OCI-LY3 (cell line): ENCODE results near the gene ESRRA.

Experiments used
- H2AFZ ChIP-seq: fragments of 200-600, 300-600 bp; shearing (Covaris generic); 2 replicates; pipeline ENCODE4 v1.6.0; 2014; ENCODE audit warnings: antibody characterized with exemption, low read depth, low read length
- H3K27ac ChIP-seq: fragments of 200-600, 300-600 bp; sonication (generic); 2 replicates; pipeline ENCODE4 v1.5.1; 2014; ENCODE audit warnings: mild to moderate bottlenecking, low read length, moderate library complexity, mixed read lengths
- H3K27me3 ChIP-seq: fragments of 200-600, 300-600 bp; sonication (generic); 2 replicates; pipeline ENCODE4 v1.6.1; 2014; ENCODE audit warnings: low read depth, low read length, mixed read lengths
- H3K36me3 ChIP-seq: fragments of 200-600, 300-600 bp; sonication (generic); replicated peaks from 2 replicates; pipeline ENCODE3; 2014; ENCODE audit warnings: low read depth, low read length, mixed read lengths
- H3K4me1 ChIP-seq: fragments of 300-600, 200-600 bp; sonication (generic); 2 replicates; pipeline ENCODE4 v1.6.1; 2014; ENCODE audit warnings: low read length, mixed read lengths
- H3K4me2 ChIP-seq: fragments of 200-600, 300-600 bp; sonication (generic); 2 replicates; pipeline ENCODE4 v1.6.1; 2014; ENCODE audit warnings: low read length, mixed read lengths
- H3K4me3 ChIP-seq: fragments of 300-600, 200-600 bp; sonication (generic); 2 replicates; pipeline ENCODE4 v1.5.1; 2014; ENCODE audit warnings: antibody characterized with exemption, mild to moderate bottlenecking, low read length, moderate library complexity
- H3K79me2 ChIP-seq: fragments of 300-600, 200-600 bp; shearing (Covaris generic); 2 replicates; pipeline ENCODE4 v1.6.1; 2014; ENCODE audit warnings: mild to moderate bottlenecking, low read length, mixed read lengths
- H3K9ac ChIP-seq: fragments of 300-600, 200-600 bp; shearing (Covaris generic); 2 replicates; pipeline ENCODE4 v1.6.0; 2014; ENCODE audit warnings: mild to moderate bottlenecking, low read length, moderate library complexity
- H3K9me3 ChIP-seq: fragments of 200-600, 300-600 bp; shearing (Covaris generic); 2 replicates; pipeline ENCODE4 v1.6.1; 2014; ENCODE audit warnings: low read length, mixed read lengths; ENCODE audit not compliant: insufficient read depth
- H4K20me1 ChIP-seq: fragments of 200-600, 300-600 bp; sonication (generic); 2 replicates; pipeline ENCODE4 v1.6.1; 2016; ENCODE audit warnings: low read length, mixed read lengths; ENCODE audit not compliant: insufficient read depth
- CTCF ChIP-seq: fragments of 200-600, 300-600 bp; sonication (generic); IDR thresholded peaks from 2 replicates; pipeline ENCODE4 v1.5.1; 2014; ENCODE audit warnings: antibody characterized with exemption, low read length, low read depth
- EZH2phosphoT487 ChIP-seq: fragments of 200-600 bp; shearing (Covaris generic); IDR thresholded peaks from 2 replicates; pipeline ENCODE4 v1.6.1; 2018; ENCODE audit warnings: antibody characterized with exemption, mixed run types, low read depth

ESRRA gene

GRCh38 chr11:64334764-64335735 is 29.7 kb downstream of the ESRRA start:
- Histone ChIP-seq H3K27ac (peak overlapping the region; percentile 75), H3K4me3 (peak overlapping the region; percentile 7), H3K4me2 (peak overlapping the region; percentile 50)

GRCh38 chr11:64337538-64338249 is 32.4 kb downstream of the ESRRA start:
- TF ChIP-seq EZH2phosphoT487 (no peak), CTCF (no peak)
- no peaks in the 10 kb centered on the region for H3K27me3 ChIP-seq
- H3K27ac ChIP-seq: no peak overlapping the region

More at GRCh38 chr11:64334764-64335735, 29.7 kb downstream of the ESRRA start:
- Histone ChIP-seq H4K20me1 (0 out of 2 replicates have a peak, but pooled peaks cover 3% of the 10 kb centered on the region), H3K79me2 (peaks cover 16% of the 10 kb centered on the region), H3K36me3 (peaks cover 29% of the 10 kb centered on the region), H3K9ac (no peak overlapping the region), H3K4me1 (peaks cover 51% of the 10 kb centered on the region), H2AFZ (no peak overlapping the region), H3K9me3 (0 out of 2 replicates have a peak, but pooled peaks cover 2% of the 10 kb centered on the region), H3K27me3 (no peaks in the 10 kb centered on the region)
- TF ChIP-seq EZH2phosphoT487: no peak
- TF ChIP-seq CTCF: no peak

GRCh38 chr11:64338716-64339115 is 33.4 kb downstream of the ESRRA start:
- H3K4me1 ChIP-seq: peaks cover 54% of the 10 kb centered on the region

More at GRCh38 chr11:64337538-64338249, 32.4 kb downstream of the ESRRA start:
- H2AFZ ChIP-seq: no peak overlapping the region
- peaks cover 54% of the 10 kb centered on the region for H3K4me1 ChIP-seq
- peaks cover 22% of the 10 kb centered on the region for H3K79me2 ChIP-seq
- H3K9ac ChIP-seq: no peak overlapping the region
- peaks cover 19% of the 10 kb centered on the region for H4K20me1 ChIP-seq
- no peak overlapping the region for H3K4me3 ChIP-seq
- H3K9me3 ChIP-seq: 0 out of 2 replicates have a peak, but pooled peaks cover 2% of the 10 kb centered on the region
- H3K4me2 ChIP-seq: no peak overlapping the region
- peaks cover 42% of the 10 kb centered on the region for H3K36me3 ChIP-seq

More at GRCh38 chr11:64338716-64339115, 33.4 kb downstream of the ESRRA start:
- H3K4me3 ChIP-seq: peak overlapping the region; percentile 83
- H3K27ac ChIP-seq: peak overlapping the region; percentile 85
- H3K79me2 ChIP-seq: peaks cover 22% of the 10 kb centered on the region
- peaks cover 47% of the 10 kb centered on the region for H3K36me3 ChIP-seq
- H3K27me3 ChIP-seq: no peaks in the 10 kb centered on the region
- H3K9ac ChIP-seq: peak overlapping the region; percentile 97; the same call in 1 of the 2 replicates
- no peak overlapping the region for H2AFZ ChIP-seq
- 0 out of 2 replicates have a peak, but pooled peaks cover 1% of the 10 kb centered on the region for H3K9me3 ChIP-seq
- H4K20me1 ChIP-seq: peaks cover 19% of the 10 kb centered on the region
- peak overlapping the region; percentile 97 for H3K4me2 ChIP-seq
- TF ChIP-seq CTCF (no peak), EZH2phosphoT487 (no peak)
